Right atrium auricular region (tissue), 2 donors: ENCODE data around the gene MESP2. TPM values are rescaled to one million over a fixed set of nuclear protein-coding genes. Genes with fewer than 3 reads are reported as not detected.
"Not testable (repeated sequence)": the region's sequence is repeated elsewhere in the genome, so short reads cannot be mapped to it uniquely, and the experiment has no call there.

Experiments
- DNase-seq: peaks from one replicate; pipeline ENCODE4 v3.0.0-alpha.2; 2019; ENCODE audit warnings: low spot score
- H3K27ac ChIP-seq, 2 donors: fragments of 200-600 bp; sonication (generic); 1 replicate in 1 of 2; 2 replicates in 1 of 2; pipeline ENCODE4 v1.5.1; 2016 to 2019
- H3K27me3 ChIP-seq, 2 donors: fragments of 200-600 bp; sonication (generic); one replicate each; pipeline versions ENCODE4 v1.5.1 to v1.6.0; 2017 to 2019
- H3K36me3 ChIP-seq: fragments of 200-600 bp; sonication (generic); one replicate; pipeline ENCODE4 v1.5.1; 2016
- H3K4me1 ChIP-seq, 2 donors: fragments of 200-600 bp; sonication (generic); one replicate each; pipeline versions ENCODE4 v1.5.1 to v1.6.0; 2017 to 2019
- H3K4me3 ChIP-seq, 2 donors: fragments of 200-600 bp; sonication (generic); 1 replicate in 1 of 2; 2 replicates in 1 of 2; pipeline ENCODE4 v1.5.1; 2017 to 2019; ENCODE audit warnings: mild to moderate bottlenecking in 1 of 2, moderate library complexity in 1 of 2
- H3K9me3 ChIP-seq, 2 donors: fragments of 200-600 bp; sonication (generic); one replicate each; pipeline ENCODE4 v1.5.1; 2019
- CTCF ChIP-seq, 2 donors: fragments of 200-600 bp; sonication (generic); IDR thresholded peaks; one replicate each; pipeline ENCODE4 v1.5.1; 2019; ENCODE audit warnings: antibody characterized with exemption in 2 of 2
- total RNA-seq, 2 donors: library from RNA; depleted of rRNA; stranded (reverse); fragments of >200 nt; gene quantifications; one replicate each; pipeline ENCODE4 v1.1.0, GENCODE V29; 2016

The MESP2 gene
- total RNA-seq, 2 donors from 2014 or later, result not detected

DNA sequence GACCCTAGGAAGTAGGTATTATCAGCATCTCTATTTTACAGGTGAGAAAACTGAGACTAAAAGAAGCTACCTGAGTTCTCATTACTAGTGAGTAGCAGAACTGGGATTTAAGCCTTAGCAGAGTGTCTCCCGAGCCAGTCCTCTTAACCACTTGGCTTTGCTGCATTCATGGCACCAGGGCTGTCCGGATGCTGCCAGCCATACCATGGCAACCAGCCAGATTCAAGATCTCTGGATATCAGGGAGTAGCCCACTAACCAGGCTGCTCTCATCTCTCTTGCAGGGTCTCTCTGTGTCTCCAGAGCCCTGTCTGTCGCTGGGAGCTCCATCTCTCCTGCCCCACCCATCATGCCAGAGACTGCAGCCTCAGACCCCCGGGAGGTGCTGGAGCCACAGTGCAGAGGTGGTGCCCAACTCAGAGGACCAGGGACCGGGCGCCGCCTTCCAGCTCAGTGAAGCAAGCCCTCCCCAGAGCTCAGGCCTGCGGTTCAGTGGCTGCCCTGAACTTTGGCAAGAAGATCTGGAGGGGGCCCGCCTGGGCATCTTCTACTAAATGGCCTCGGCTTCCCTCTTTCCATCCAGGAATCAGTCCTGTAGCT lies 1.7 kb downstream of the MESP2 start:
- H3K9me3 ChIP-seq, result no peaks in the 10 kb centered on the region
- H3K27ac ChIP-seq, result no peak overlapping the region
- H3K4me1 ChIP-seq, result peaks cover 0 to 14% of the 10 kb centered on the region in 2 donors
- H3K27me3 ChIP-seq, result no peaks in the 10 kb centered on the region
- H3K36me3 ChIP-seq, result no peaks in the 10 kb centered on the region
- DNase-seq, result no peak
- no peak overlapping the region for H3K4me3 ChIP-seq
- no peak for TF ChIP-seq CTCF (IDR thresholded peaks at IDR 0.05)

DNA sequence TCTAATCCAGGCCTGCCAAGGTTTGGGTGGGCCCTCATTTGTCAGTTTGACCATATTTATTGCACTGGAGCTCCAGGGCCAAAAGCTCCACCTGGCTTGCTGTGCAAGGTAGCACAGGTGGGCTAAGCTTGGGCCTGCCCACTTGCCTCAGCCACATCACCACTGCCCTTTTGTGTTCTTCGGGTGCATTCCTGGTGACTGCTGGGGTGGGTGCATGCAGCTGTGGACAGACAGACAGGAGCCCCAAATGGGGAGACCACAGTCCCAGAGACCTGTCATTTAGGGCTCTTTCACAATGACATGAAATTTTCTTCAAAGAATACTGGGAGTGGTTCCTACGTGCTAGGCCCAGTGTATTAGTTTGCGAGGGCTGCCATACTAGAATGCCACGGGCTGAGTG lies 2.7 kb downstream of the MESP2 start:
- DNase-seq, result no peak
- no peak overlapping the region for H3K27ac ChIP-seq
- no peaks in the 10 kb centered on the region for H3K9me3 ChIP-seq
- no peak overlapping the region for H3K4me3 ChIP-seq
- no peaks in the 10 kb centered on the region for H3K27me3 ChIP-seq
- no peak for TF ChIP-seq CTCF (IDR thresholded peaks at IDR 0.05)
- H3K36me3 ChIP-seq, result no peaks in the 10 kb centered on the region
- H3K4me1 ChIP-seq, result peaks cover 0 to 14% of the 10 kb centered on the region in 2 donors

DNA sequence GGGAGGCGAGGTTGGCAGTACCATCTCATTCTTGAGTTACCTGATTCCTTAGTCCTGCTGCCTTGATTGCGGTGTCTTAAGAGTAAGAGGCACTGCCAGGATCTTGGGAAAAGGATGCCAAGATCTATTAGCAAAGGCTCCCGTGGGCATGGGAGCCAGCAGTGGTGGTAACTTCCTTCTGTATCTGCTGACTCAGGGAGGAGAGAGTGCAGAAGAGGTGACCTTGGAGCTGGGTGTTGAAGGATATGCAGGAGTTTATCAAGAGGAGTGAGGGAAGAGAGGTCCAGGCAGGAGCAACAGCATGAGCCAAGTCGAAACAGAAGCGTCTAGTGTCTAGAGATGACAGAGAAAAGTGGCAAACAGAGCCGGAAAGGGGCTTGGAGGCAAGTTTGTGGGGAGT lies 4.5 kb downstream of the MESP2 start:
- no peak overlapping the region for H3K27ac ChIP-seq
- no peak for DNase-seq
- no peak for TF ChIP-seq CTCF (IDR thresholded peaks at IDR 0.05)
- H3K4me3 ChIP-seq, result no peak overlapping the region
- no peaks in the 10 kb centered on the region for H3K9me3 ChIP-seq
- peaks cover 0 to 14% of the 10 kb centered on the region in 2 donors for H3K4me1 ChIP-seq
- H3K27me3 ChIP-seq, result no peaks in the 10 kb centered on the region
- no peaks in the 10 kb centered on the region for H3K36me3 ChIP-seq

DNA sequence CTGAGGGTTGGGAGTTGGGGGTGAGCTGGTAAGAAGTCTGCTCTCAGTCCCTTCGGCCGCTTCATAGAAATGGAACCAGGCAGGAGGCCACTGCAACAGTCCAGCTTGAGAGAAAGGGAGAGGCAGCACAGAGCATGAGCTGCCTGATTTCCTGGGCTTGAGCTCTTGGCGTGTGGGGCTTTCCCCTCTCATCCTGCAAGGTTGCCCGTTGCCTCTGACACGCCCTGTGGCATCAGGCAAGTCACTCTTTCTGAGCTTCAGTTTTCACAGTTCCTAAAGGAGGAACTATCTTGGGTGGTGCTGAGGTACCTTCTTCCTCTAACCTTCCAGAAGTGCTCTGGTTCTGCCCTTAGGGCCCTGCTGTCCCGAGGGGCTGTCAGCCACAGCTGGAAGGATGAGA lies 4.9 kb downstream of the MESP2 start:
- no peaks in the 10 kb centered on the region for H3K9me3 ChIP-seq
- TF ChIP-seq CTCF (IDR thresholded peaks at IDR 0.05), result no peak
- no peak overlapping the region for H3K4me3 ChIP-seq
- peaks cover 0 to 10% of the 10 kb centered on the region in 2 donors for H3K4me1 ChIP-seq
- no peak for DNase-seq
- H3K27ac ChIP-seq, result no peak overlapping the region
- H3K27me3 ChIP-seq, result no peaks in the 10 kb centered on the region
- no peaks in the 10 kb centered on the region for H3K36me3 ChIP-seq

GRCh38 chr15:89781891-89782618 lies 5.9 kb downstream of the MESP2 start:
- TF ChIP-seq CTCF (IDR thresholded peaks at IDR 0.05), result no peak
- no peaks in the 10 kb centered on the region for H3K27me3 ChIP-seq
- no peak overlapping the region for H3K4me3 ChIP-seq
- DNase-seq, result no peak
- H3K36me3 ChIP-seq, result no peaks in the 10 kb centered on the region
- peaks cover 0 to under 1% of the 10 kb centered on the region in 2 donors for H3K4me1 ChIP-seq
- no peak overlapping the region for H3K27ac ChIP-seq
- no peaks in the 10 kb centered on the region for H3K9me3 ChIP-seq

GRCh38 chr15:89782619-89782950 lies 6.5 kb downstream of the MESP2 start:
- H3K27ac ChIP-seq, H3K36me3 ChIP-seq, DNase-seq, H3K9me3 ChIP-seq, H3K4me3 ChIP-seq, H3K4me1 ChIP-seq, H3K27me3 ChIP-seq: not testable (repeated sequence)
